Suprapubic skin (tissue), 4 donors: Measurements from ENCODE around the gene LIMS2. TPM values are rescaled to one million over a fixed set of nuclear protein-coding genes. Genes with fewer than 3 reads are reported as not detected.

Source experiments
- DNase-seq, 2 donors: peaks; one replicate each; pipeline ENCODE4 v3.0.0-alpha.2; 2019; ENCODE audit warnings: low spot score in 2 of 2
- H3K27ac ChIP-seq: fragments of 200-600 bp; sonication (generic); one replicate; pipeline ENCODE4 v1.5.1; 2019
- H3K27me3 ChIP-seq: fragments of 200-600 bp; sonication (generic); one replicate; pipeline ENCODE4 v1.5.1; 2019
- H3K36me3 ChIP-seq: fragments of 200-600 bp; sonication (generic); one replicate; pipeline ENCODE4 v1.5.1; 2019
- H3K4me1 ChIP-seq: fragments of 200-600 bp; sonication (generic); one replicate; pipeline ENCODE4 v1.5.1; 2019
- H3K4me3 ChIP-seq: fragments of 200-600 bp; sonication (generic); one replicate; pipeline ENCODE4 v1.5.1; 2019; ENCODE audit warnings: mild to moderate bottlenecking
- H3K9me3 ChIP-seq: fragments of 200-600 bp; sonication (generic); one replicate; pipeline ENCODE4 v1.5.1; 2019
- CTCF ChIP-seq, 2 donors: fragments of 200-600 bp in 1 of 2; fragments of 450-650 bp in 1 of 2; sonication (generic) in 1 of 2; IDR thresholded peaks; one replicate each; pipeline ENCODE4 v1.5.1; 2016 to 2019; ENCODE audit warnings: antibody characterized with exemption in 2 of 2, mild to moderate bottlenecking in 1 of 2, moderate library complexity in 1 of 2
- EP300 ChIP-seq: sonication (generic); formaldehyde crosslinking; IDR thresholded peaks from one replicate; pipeline ENCODE4 v1.6.1; 2017; ENCODE audit warnings: antibody characterized with exemption
- POLR2A ChIP-seq, 2 donors: fragments of 450-650 bp; IDR thresholded peaks; one replicate each; pipeline ENCODE4 v1.6.1; 2017; ENCODE audit warnings: antibody characterized with exemption in 2 of 2, mild to moderate bottlenecking in 2 of 2, moderate library complexity in 2 of 2
- POLR2AphosphoS5 ChIP-seq, 3 donors: sonication (generic); formaldehyde crosslinking; IDR thresholded peaks; one replicate each; pipeline ENCODE4 v1.6.1; 2017; ENCODE audit warnings: antibody characterized with exemption in 3 of 3
- WGBS: methylation state at CpG from one replicate; pipeline ENCODE4 v1.1.5; 2018; 5-methylcytosine and 5-hydroxymethylcytosine counted together
- total RNA-seq, 4 donors: library from RNA; depleted of rRNA; stranded (reverse); fragments of >200 nt; gene quantifications; one replicate each; pipeline ENCODE4 v1.1.0, GENCODE V29; 2016

Gene LIMS2
- total RNA-seq, 4 donors from 2014 or later = 9.2 to 40.0 (median 15.4) TPM

- Histone ChIP-seq H3K4me1 (peaks cover 43% of the 10 kb centered on the region), H3K27me3 (no peaks in the 10 kb centered on the region), H3K4me3 (peak overlapping the region; percentile 83), H3K36me3 (no peaks in the 10 kb centered on the region), H3K27ac (peak overlapping the region; percentile 99), H3K9me3 (no peaks in the 10 kb centered on the region)
- 52% methylated on average over 17 of the region's 17 CpGs for WGBS
- DNase-seq = peak in 1 of 2 donors; percentile 84
- TF ChIP-seq POLR2AphosphoS5 (IDR thresholded peaks at IDR 0.05) = no peak
- no peak for TF ChIP-seq EP300
- TF ChIP-seq POLR2A (IDR thresholded peaks at IDR 0.05) = no peak
- TF ChIP-seq CTCF (IDR thresholded peaks at IDR 0.05) = no peak
Observed at GRCh38 chr2:127700527-127701192, 25.3 kb upstream of the LIMS2 start.

DNA sequence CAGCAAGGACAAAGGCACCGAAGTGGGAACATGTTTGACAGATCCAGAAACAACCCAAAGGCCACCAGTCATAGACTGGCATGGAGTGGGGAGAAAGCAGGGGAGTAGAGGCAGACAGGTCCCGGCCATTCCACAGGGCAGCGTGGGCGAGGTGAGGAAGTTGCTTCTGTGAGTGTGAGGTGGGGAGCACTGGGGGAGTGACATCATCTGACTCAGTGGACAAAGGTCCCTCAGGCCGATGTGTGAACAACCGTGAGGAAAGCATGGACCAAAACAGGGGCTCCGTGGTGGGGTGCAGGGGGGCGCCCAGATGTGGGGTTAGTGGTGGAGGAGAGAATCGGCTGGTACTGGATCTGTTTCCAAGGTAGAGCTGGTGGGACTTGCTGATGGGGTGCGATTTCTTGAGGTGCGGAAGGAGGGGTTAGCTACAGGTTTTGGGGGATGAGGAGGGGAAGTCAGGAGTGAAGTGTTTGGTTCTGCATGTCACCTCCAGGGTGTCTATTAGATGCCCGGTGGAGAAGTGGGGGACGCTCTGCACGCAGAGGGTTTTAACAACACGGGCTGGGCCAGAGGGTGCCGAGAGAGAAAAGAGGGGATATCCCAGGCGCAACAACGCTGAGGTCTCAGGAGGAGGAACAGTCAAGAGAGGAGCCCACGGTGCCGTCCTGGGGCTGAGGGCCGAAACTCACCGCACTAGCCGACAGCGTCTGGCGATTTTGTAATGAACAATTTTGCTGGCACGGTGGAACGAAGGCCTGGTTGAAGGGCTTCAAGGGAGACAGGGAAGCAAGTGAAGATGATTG lies 23.4 kb upstream of the LIMS2 start:
- no peak overlapping the region for H3K4me3 ChIP-seq
- peaks cover 32% of the 10 kb centered on the region for H3K4me1 ChIP-seq
- no peaks in the 10 kb centered on the region for H3K9me3 ChIP-seq
- no peaks in the 10 kb centered on the region for H3K27me3 ChIP-seq
- no peak overlapping the region for H3K27ac ChIP-seq
- H3K36me3 ChIP-seq = no peaks in the 10 kb centered on the region
- DNase-seq = peak in 1 of 2 donors; percentile 55
- 95% methylated on average over 27 of the region's 27 CpGs for WGBS
- TF ChIP-seq POLR2A (IDR thresholded peaks at IDR 0.05) (no peak), CTCF (IDR thresholded peaks at IDR 0.05) (no peak), POLR2AphosphoS5 (IDR thresholded peaks at IDR 0.05) (no peak), EP300 (no peak)

- no peak overlapping the region for H3K4me3 ChIP-seq
- 94% methylated on average over 21 of the region's 21 CpGs for WGBS
Observed at GRCh38 chr2:127697482-127698180, 22.3 kb upstream of the LIMS2 start.

DNA sequence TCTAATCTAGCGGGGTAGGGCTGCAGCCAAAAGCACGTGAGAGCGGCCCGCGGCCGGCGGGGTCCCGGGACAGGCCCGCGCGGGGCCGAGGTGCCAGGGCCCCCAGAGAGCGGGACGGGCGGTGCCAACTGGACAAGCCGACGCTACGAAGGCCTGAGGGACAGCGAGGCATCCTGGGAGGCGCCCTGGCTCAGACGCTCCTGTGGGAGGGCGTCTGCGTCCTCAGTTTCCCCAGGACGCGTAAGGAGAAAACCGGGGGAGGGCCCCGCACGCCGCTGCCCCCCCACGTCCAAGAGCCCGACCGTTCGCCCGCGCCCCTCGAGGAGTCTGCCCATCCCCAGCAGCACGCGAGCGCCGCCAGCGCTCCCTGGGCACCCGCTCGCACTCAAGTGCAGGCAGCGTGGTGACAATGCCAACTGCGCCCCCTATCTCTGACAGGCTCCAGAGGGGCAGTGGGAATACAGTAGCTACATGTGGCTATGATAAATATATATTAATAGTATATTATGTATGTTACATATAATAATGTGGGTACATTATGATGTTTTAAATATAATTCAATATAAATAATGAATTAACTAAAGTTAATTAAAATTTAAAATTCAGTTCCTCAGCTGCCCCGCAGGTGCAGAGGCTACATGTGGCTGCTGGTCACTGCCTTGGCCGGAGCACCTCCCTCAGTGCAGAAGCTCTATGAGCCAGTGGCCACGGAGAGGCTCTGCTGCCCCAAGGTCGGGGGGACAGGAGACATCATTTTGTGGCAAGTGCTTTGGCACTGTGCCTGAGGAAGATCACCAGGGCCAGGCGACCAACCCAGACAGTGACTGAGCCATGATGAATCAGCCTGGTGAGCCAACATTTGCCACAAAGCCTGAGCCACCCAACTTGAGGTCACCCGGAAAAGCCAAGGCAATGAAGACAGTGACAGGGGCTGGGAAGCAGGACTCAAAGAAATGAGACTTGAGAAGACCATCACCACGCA lies 20.5 kb upstream of the LIMS2 start:
- Histone ChIP-seq H3K27ac (no peak overlapping the region), H3K4me3 (peak overlapping the region; percentile 40), H3K27me3 (no peaks in the 10 kb centered on the region), H3K36me3 (no peaks in the 10 kb centered on the region), H3K4me1 (peaks cover 11% of the 10 kb centered on the region), H3K9me3 (no peaks in the 10 kb centered on the region)
- DNase-seq = peak in 1 of 2 donors; percentile 68
- 29% methylated on average over 37 of the region's 52 CpGs for WGBS
- TF ChIP-seq CTCF (IDR thresholded peaks at IDR 0.05) (peak in 1 of 2 donors; percentile 24), EP300 (no peak)

More at GRCh38 chr2:127697482-127698180, 22.3 kb upstream of the LIMS2 start:
- H3K4me1 ChIP-seq = peaks cover 21% of the 10 kb centered on the region
- H3K36me3 ChIP-seq = no peaks in the 10 kb centered on the region
- peak in 1 of 2 donors; percentile 49 for DNase-seq
- no peak for TF ChIP-seq CTCF (IDR thresholded peaks at IDR 0.05)
- no peak for TF ChIP-seq EP300
- no peak for TF ChIP-seq POLR2AphosphoS5 (IDR thresholded peaks at IDR 0.05)
- no peak for TF ChIP-seq POLR2A (IDR thresholded peaks at IDR 0.05)
- no peaks in the 10 kb centered on the region for H3K27me3 ChIP-seq
- no peaks in the 10 kb centered on the region for H3K9me3 ChIP-seq
- no peak overlapping the region for H3K27ac ChIP-seq
